Measurements from ENCODE around the gene PRKAG2.

Gene PRKAG2

GRCh38 chr7:151817315-151817690 lies 59.6 kb downstream of the PRKAG2 start:
- no peak for TF ChIP-seq TEAD4 (IDR thresholded peaks at IDR 0.05)
- TF ChIP-seq, protein P1, sequence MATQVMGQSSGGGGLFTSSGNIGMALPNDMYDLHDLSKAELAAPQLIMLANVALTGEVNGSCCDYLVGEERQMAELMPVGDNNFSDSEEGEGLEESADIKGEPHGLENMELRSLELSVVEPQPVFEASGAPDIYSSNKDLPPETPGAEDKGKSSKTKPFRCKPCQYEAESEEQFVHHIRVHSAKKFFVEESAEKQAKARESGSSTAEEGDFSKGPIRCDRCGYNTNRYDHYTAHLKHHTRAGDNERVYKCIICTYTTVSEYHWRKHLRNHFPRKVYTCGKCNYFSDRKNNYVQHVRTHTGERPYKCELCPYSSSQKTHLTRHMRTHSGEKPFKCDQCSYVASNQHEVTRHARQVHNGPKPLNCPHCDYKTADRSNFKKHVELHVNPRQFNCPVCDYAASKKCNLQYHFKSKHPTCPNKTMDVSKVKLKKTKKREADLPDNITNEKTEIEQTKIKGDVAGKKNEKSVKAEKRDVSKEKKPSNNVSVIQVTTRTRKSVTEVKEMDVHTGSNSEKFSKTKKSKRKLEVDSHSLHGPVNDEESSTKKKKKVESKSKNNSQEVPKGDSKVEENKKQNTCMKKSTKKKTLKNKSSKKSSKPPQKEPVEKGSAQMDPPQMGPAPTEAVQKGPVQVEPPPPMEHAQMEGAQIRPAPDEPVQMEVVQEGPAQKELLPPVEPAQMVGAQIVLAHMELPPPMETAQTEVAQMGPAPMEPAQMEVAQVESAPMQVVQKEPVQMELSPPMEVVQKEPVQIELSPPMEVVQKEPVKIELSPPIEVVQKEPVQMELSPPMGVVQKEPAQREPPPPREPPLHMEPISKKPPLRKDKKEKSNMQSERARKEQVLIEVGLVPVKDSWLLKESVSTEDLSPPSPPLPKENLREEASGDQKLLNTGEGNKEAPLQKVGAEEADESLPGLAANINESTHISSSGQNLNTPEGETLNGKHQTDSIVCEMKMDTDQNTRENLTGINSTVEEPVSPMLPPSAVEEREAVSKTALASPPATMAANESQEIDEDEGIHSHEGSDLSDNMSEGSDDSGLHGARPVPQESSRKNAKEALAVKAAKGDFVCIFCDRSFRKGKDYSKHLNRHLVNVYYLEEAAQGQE (IDR thresholded peaks at IDR 0.05; ENCODE audit: low read depth): no peak

DNA sequence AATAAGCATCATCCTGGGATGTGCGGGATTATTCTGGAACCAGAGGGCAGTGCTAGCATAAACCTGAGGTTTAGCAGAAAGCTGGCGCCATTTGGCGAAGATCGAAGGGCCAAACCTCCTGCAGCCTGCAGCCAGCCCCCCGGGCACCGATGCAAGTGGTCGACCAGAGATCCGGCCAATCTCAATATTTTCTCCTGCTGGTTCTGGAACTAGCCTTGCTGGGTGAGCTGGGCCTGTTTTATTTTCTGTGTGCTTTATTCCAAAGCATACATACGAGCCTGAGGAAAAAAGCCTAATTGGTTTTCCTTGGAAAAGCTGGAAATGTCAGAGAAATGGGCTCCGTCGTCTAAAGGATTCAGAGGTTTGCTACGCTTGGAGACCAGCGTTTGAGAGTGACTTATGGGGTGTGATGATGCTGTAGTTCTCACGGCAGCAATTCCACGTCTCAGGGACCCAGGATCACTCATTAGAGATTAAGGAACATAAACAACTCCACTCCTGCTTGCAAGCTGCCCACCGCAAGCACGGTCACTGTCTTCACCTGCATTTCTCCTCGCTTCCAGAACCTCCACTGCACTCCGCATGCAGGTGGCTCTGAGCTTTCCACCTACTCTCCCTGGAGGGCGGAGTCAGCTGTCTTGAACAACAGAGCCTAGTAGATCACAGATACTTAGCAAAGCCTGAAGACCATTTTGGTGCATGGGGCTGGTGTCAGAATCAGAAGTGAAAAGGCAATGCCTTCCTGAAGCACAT lies 60.2 kb downstream of the PRKAG2 start:
- TF ChIP-seq RAD21 (IDR thresholded peaks at IDR 0.05; ENCODE audit: low read depth) (no peak), FOXM1 (IDR thresholded peaks at IDR 0.05; ENCODE audit: borderline replicate concordance, low read depth) (no peak), TCF12 (IDR thresholded peaks at IDR 0.05; ENCODE audit: low read depth) (no peak)

GRCh38 chr7:151815419-151815818 lies 61.5 kb downstream of the PRKAG2 start:
- TF ChIP-seq CEBPB (IDR thresholded peaks at IDR 0.05) (no peak), USF1 (IDR thresholded peaks at IDR 0.05) (no peak), TAF1 (IDR thresholded peaks at IDR 0.05; ENCODE audit: low read depth) (no peak), MAX (IDR thresholded peaks at IDR 0.05) (no peak), TCF12 (IDR thresholded peaks at IDR 0.05; ENCODE audit: low read depth) (no peak), EGR1 (IDR thresholded peaks at IDR 0.05) (no peak), NFIC (IDR thresholded peaks at IDR 0.05) (no peak), CREB1 (IDR thresholded peaks at IDR 0.05; ENCODE audit: low read depth) (no peak), FOXM1 (IDR thresholded peaks at IDR 0.05; ENCODE audit: borderline replicate concordance, low read depth) (no peak), ZBTB7A (IDR thresholded peaks at IDR 0.05; ENCODE audit: low read depth) (no peak), YY1 (IDR thresholded peaks at IDR 0.05; ENCODE audit: low read depth) (no peak), RAD21 (IDR thresholded peaks at IDR 0.05; ENCODE audit: low read depth) (no peak), TEAD4 (IDR thresholded peaks at IDR 0.05) (no peak)
- TF ChIP-seq, protein P1 (IDR thresholded peaks at IDR 0.05; ENCODE audit: low read depth): no peak

GRCh38 chr7:151814400-151815009 lies 62.4 kb downstream of the PRKAG2 start:
- TF ChIP-seq EP300 (IDR thresholded peaks at IDR 0.05; ENCODE audit: borderline replicate concordance): no peak
- TF ChIP-seq TAF1 (IDR thresholded peaks at IDR 0.05; ENCODE audit: low read depth): no peak
- TF ChIP-seq TCF12 (IDR thresholded peaks at IDR 0.05; ENCODE audit: low read depth): no peak
- no peak for TF ChIP-seq YY1 (IDR thresholded peaks at IDR 0.05; ENCODE audit: low read depth)
- no peak for TF ChIP-seq EGR1 (IDR thresholded peaks at IDR 0.05)
- TF ChIP-seq NFIC (IDR thresholded peaks at IDR 0.05): no peak
- TF ChIP-seq CREB1 (IDR thresholded peaks at IDR 0.05; ENCODE audit: low read depth): no peak
- no peak for TF ChIP-seq ZBTB7A (IDR thresholded peaks at IDR 0.05; ENCODE audit: low read depth)

- no peak for TF ChIP-seq EGR1 (IDR thresholded peaks at IDR 0.05)
- no peak for TF ChIP-seq CREB1 (IDR thresholded peaks at IDR 0.05; ENCODE audit: low read depth)
- TF ChIP-seq TCF12 (IDR thresholded peaks at IDR 0.05; ENCODE audit: low read depth): no peak
- no peak for TF ChIP-seq RAD21 (IDR thresholded peaks at IDR 0.05; ENCODE audit: low read depth)
- no peak for TF ChIP-seq USF1 (IDR thresholded peaks at IDR 0.05)
- TF ChIP-seq, protein P1 (IDR thresholded peaks at IDR 0.05; ENCODE audit: low read depth): no peak
- no peak for TF ChIP-seq ZBTB7A (IDR thresholded peaks at IDR 0.05; ENCODE audit: low read depth)
- no peak for TF ChIP-seq TAF1 (IDR thresholded peaks at IDR 0.05; ENCODE audit: low read depth)
- TF ChIP-seq NFIC (IDR thresholded peaks at IDR 0.05): no peak
- TF ChIP-seq FOXM1 (IDR thresholded peaks at IDR 0.05; ENCODE audit: borderline replicate concordance, low read depth): no peak
- TF ChIP-seq EP300 (IDR thresholded peaks at IDR 0.05; ENCODE audit: borderline replicate concordance): no peak
- TF ChIP-seq TEAD4 (IDR thresholded peaks at IDR 0.05): no peak
- no peak for TF ChIP-seq MAX (IDR thresholded peaks at IDR 0.05)
- TF ChIP-seq YY1 (IDR thresholded peaks at IDR 0.05; ENCODE audit: low read depth): no peak
- no peak for TF ChIP-seq CEBPB (IDR thresholded peaks at IDR 0.05)
Observed at GRCh38 chr7:151813997-151814396, 62.9 kb downstream of the PRKAG2 start.
